ENCODE measurements around the gene HDAC3. TPM values are rescaled to one million over a fixed set of nuclear protein-coding genes. Genes with fewer than 3 reads are reported as not detected.

HDAC3 gene
- total and polyA plus RNA-seq, 2 donors (not counting 1 experiment from before 2014, with no cell fraction given): 85.5 to 94.0 TPM

DNA sequence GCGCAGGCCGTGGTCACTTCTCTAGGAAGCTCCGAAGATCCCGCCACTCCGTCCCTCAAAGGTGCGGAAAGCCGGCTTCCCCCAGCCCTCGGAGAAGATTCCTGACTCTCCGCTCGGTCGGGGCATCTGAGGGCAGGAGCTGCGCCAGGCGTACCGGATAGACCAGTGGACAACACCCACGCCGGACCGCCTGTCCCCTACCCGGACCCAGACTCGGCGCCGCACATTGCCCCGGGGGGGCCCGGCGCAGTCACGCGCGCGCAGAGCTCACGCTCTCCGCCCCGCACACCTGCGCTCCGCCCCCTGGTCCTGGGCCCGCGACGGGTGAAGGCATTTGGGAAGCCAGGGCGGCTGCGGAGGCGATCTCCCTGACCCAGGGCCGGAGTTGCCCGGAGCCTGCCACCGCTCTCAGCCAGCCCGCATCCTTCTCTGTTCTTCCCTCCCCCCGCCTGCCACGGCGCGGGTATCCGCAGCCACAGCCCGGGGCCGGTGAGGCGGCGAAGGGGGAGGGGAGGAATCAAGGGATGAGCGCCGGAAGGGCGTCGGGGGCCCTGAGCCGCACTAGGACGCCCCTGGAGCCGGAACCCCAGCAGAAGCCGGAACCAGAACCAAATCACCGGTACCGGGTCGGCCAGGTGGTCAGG lies 596 bp upstream of the HDAC3 start:
- TF ChIP-seq CTCF (IDR thresholded peaks at IDR 0.05) (no peak), EZH2 (IDR thresholded peaks at IDR 0.05; ENCODE audit: borderline replicate concordance, insufficient read depth, low read depth, low read length, poor library complexity, severe bottlenecking) (no peak)
- ChIA-PET CTCF (interaction anchor here (0.7 to 10.3 kb wide), 22 partner anchors 8 to 379 kb away, joined by 3 to 124 read pairs (median 5); partner anchors contain the start of genes DIAPH1, FCHSD1, PCDHGA10 and RNF14), POLR2A (interaction anchor here (0.5 to 3.6 kb wide), 12 partner anchors 12 to 1090 kb away, joined by 3 to 22 read pairs (median 4); partner anchors contain the start of genes DIAPH1 and FCHSD1)
- DNase-seq: peak; percentile 75
- H3K27me3 Mint-ChIP-seq: no peaks in the 10 kb centered on the region
- peak overlapping the region; percentile 94 for H3K4me3 Mint-ChIP-seq
- Histone ChIP-seq H3K9ac (ENCODE audit: low read length) (peak overlapping the region; percentile 97), H3K79me2 (ENCODE audit: control insufficient read depth, insufficient read depth, low read length) (peaks cover 46% of the 10 kb centered on the region), H3K4me2 (replicated peaks; ENCODE audit: low read depth, low read length, poor library complexity, severe bottlenecking) (peak overlapping the region; percentile 93), H3K4me1 (ENCODE audit: control insufficient read depth in 2 of 2, insufficient read depth in 2 of 2, low read length in 2 of 2) (peaks cover 30 to 36% of the 10 kb centered on the region in 2 donors), H2AFZ (ENCODE audit: insufficient read depth, low read depth, low read length, poor library complexity, severe bottlenecking) (peak overlapping the region; percentile 97), H3K4me3 (ENCODE audit: control extremely low read depth in 1 of 5, extremely low read depth in 1 of 5, insufficient read depth in 1 of 5, low read depth in 2 of 5, low read length in 4 of 5) (peak overlapping the region; percentile 70 to 99 (median 82)), H3K27me3 (replicated peaks in 1 of 4; ENCODE audit: control extremely low read depth in 1 of 4, control insufficient read depth in 3 of 4, insufficient read depth in 4 of 4, low read length in 3 of 4) (no peaks in the 10 kb centered on the region), H3K9me3 (ENCODE audit: control extremely low read depth in 1 of 3, control insufficient read depth in 2 of 3, insufficient read depth in 1 of 3, low read length in 2 of 3) (no peaks in the 10 kb centered on the region), H3K27ac (ENCODE audit: low read length in 2 of 2) (peak overlapping the region; percentile 58 to 77), H3K36me3 (replicated peaks in 1 of 2; ENCODE audit: control extremely low read depth in 1 of 2, control insufficient read depth in 1 of 2, extremely low read depth in 1 of 2, insufficient read depth in 2 of 2, low read length in 1 of 2) (peaks cover 0 to 21% of the 10 kb centered on the region in 2 experiments), H4K20me1 (ENCODE audit: control insufficient read depth, insufficient read depth, low read length, poor library complexity, severe bottlenecking) (peaks cover 23% of the 10 kb centered on the region)
- ATAC-seq (ENCODE audit: low read depth): peak; percentile 42
- intact Hi-C loops (cut with micrococcal nuclease): loop anchor here (1.0 to 2.0 kb wide), 2 partner anchors 324 to 332 kb away; partner anchors contain the start of gene RNF14
- WGBS (ENCODE audit: insufficient coverage): under 1% methylated on average over 59 of the region's 63 CpGs
- H3K27ac Mint-ChIP-seq: peak overlapping the region; percentile 80
- H3K4me1 Mint-ChIP-seq: peaks cover 39% of the 10 kb centered on the region
- H3K9me3 Mint-ChIP-seq (ENCODE audit: insufficient read depth): no peaks in the 10 kb centered on the region

GRCh38 chr5:141636106-141636412 lies 590 bp downstream of the HDAC3 start:
- Histone ChIP-seq H3K4me1 (ENCODE audit: control insufficient read depth in 2 of 2, insufficient read depth in 2 of 2, low read length in 2 of 2) (peaks cover 30 to 36% of the 10 kb centered on the region in 2 donors), H3K4me2 (replicated peaks; ENCODE audit: low read depth, low read length, poor library complexity, severe bottlenecking) (peak overlapping the region; percentile 93), H3K9ac (ENCODE audit: low read length) (peak overlapping the region; percentile 97), H4K20me1 (ENCODE audit: control insufficient read depth, insufficient read depth, low read length, poor library complexity, severe bottlenecking) (peaks cover 23% of the 10 kb centered on the region), H3K4me3 (ENCODE audit: control extremely low read depth in 1 of 5, extremely low read depth in 1 of 5, insufficient read depth in 1 of 5, low read depth in 2 of 5, low read length in 4 of 5) (peak overlapping the region; percentile 70 to 99 (median 82)), H3K27ac (ENCODE audit: low read length in 2 of 2) (peak overlapping the region in 1 of 2 donors; percentile 77), H2AFZ (ENCODE audit: insufficient read depth, low read depth, low read length, poor library complexity, severe bottlenecking) (peak overlapping the region; percentile 97), H3K27me3 (replicated peaks in 1 of 4; ENCODE audit: control extremely low read depth in 1 of 4, control insufficient read depth in 3 of 4, insufficient read depth in 4 of 4, low read length in 3 of 4) (no peaks in the 10 kb centered on the region), H3K9me3 (ENCODE audit: control extremely low read depth in 1 of 3, control insufficient read depth in 2 of 3, insufficient read depth in 1 of 3, low read length in 2 of 3) (no peaks in the 10 kb centered on the region), H3K36me3 (replicated peaks in 1 of 2; ENCODE audit: control extremely low read depth in 1 of 2, control insufficient read depth in 1 of 2, extremely low read depth in 1 of 2, insufficient read depth in 2 of 2, low read length in 1 of 2) (peaks cover 1 to 18% of the 10 kb centered on the region in 2 experiments), H3K79me2 (ENCODE audit: control insufficient read depth, insufficient read depth, low read length) (peaks cover 52% of the 10 kb centered on the region)
- ChIA-PET CTCF (interaction anchor here (0.8 to 10.3 kb wide), 15 partner anchors 11 to 333 kb away, joined by 3 to 124 read pairs (median 9); partner anchors contain the start of genes DIAPH1, FCHSD1 and RNF14), POLR2A (interaction anchor here (0.8 to 3.6 kb wide), 5 partner anchors 15 to 239 kb away, joined by 3 to 22 read pairs (median 3); partner anchors contain the start of genes DIAPH1 and FCHSD1)
- WGBS (ENCODE audit: insufficient coverage): 0% methylated on average over 3 of the region's 4 CpGs
- intact Hi-C loops (cut with micrococcal nuclease): loop anchor here (1.0 to 2.0 kb wide), 5 partner anchors 15 to 325 kb away; partner anchors contain the start of genes DELE1 and FCHSD1
- Mint-ChIP-seq H3K27me3 (no peaks in the 10 kb centered on the region), H3K9me3 (ENCODE audit: insufficient read depth) (no peaks in the 10 kb centered on the region), H3K4me3 (peak overlapping the region; percentile 94), H3K4me1 (peaks cover 39% of the 10 kb centered on the region), H3K27ac (peak overlapping the region; percentile 85)
- TF ChIP-seq CTCF (IDR thresholded peaks at IDR 0.05) (no peak), EZH2 (IDR thresholded peaks at IDR 0.05; ENCODE audit: borderline replicate concordance, insufficient read depth, low read depth, low read length, poor library complexity, severe bottlenecking) (no peak)
- no peak for DNase-seq
- ATAC-seq (ENCODE audit: low read depth): no peak

All from B cell (primary cell).